T-helper 2 cell treated with Interferon-gamma antibody and Interleukin-4, amounts not matched to agents 5 μg/mL and 100 μg/mL, for 36 hours (primary cell): ENCODE measurements around the gene MYH10.
"Not testable (repeated sequence)": the region's sequence is repeated elsewhere in the genome, so short reads cannot be mapped to it uniquely, and the experiment has no call there.

Experiments used
- DNase-seq: peaks from one replicate; pipeline ENCODE4 v3.0.0; 2021; ENCODE audit warnings: low spot score
- H3K27ac Mint-ChIP-seq: one replicate; pipeline ENCODE4 v1.8.0; 2021; ENCODE audit warnings: mild to moderate bottlenecking, mixed read lengths
- H3K27me3 Mint-ChIP-seq: one replicate; pipeline ENCODE4 v1.8.0; 2021; ENCODE audit warnings: low read depth, mixed read lengths
- H3K36me3 Mint-ChIP-seq: one replicate; pipeline ENCODE4 v1.8.0; 2021; ENCODE audit warnings: low read depth, mixed read lengths
- H3K4me1 Mint-ChIP-seq: one replicate; pipeline ENCODE4 v1.8.0; 2021; ENCODE audit warnings: low read depth, mixed read lengths
- H3K4me3 Mint-ChIP-seq: one replicate; pipeline ENCODE4 v1.8.0; 2022; ENCODE audit warnings: mild to moderate bottlenecking, moderate library complexity, mixed read lengths
- H3K9me3 Mint-ChIP-seq: one replicate; pipeline ENCODE4 v1.8.0; 2021; ENCODE audit warnings: mixed read lengths

MYH10 gene

GRCh38 chr17:8576559-8577294, 53.8 kb downstream of the MYH10 start:
- DNase-seq: no peak
- no peak overlapping the region for H3K27ac Mint-ChIP-seq

GRCh38 chr17:8574687-8575086, 55.8 kb downstream of the MYH10 start:
- DNase-seq: no peak
- Mint-ChIP-seq H3K4me3 (no peak overlapping the region), H3K27me3 (no peaks in the 10 kb centered on the region), H3K4me1 (peaks cover 3% of the 10 kb centered on the region), H3K9me3 (no peaks in the 10 kb centered on the region), H3K27ac (no peak overlapping the region), H3K36me3 (no peaks in the 10 kb centered on the region)

More at GRCh38 chr17:8576559-8577294, 53.8 kb downstream of the MYH10 start:
- Mint-ChIP-seq H3K4me1 (peaks cover 10% of the 10 kb centered on the region), H3K36me3 (no peaks in the 10 kb centered on the region), H3K4me3 (no peak overlapping the region), H3K9me3 (no peaks in the 10 kb centered on the region), H3K27me3 (no peaks in the 10 kb centered on the region)

GRCh38 chr17:8572764-8573163, 57.8 kb downstream of the MYH10 start:
- DNase-seq: no peak
- no peak overlapping the region for H3K27ac Mint-ChIP-seq
- H3K27me3 Mint-ChIP-seq: no peaks in the 10 kb centered on the region
- no peak overlapping the region for H3K4me3 Mint-ChIP-seq
- H3K9me3 Mint-ChIP-seq: no peaks in the 10 kb centered on the region
- no peaks in the 10 kb centered on the region for H3K36me3 Mint-ChIP-seq
- peaks cover under 1% of the 10 kb centered on the region for H3K4me1 Mint-ChIP-seq

- DNase-seq: no peak
Observed at GRCh38 chr17:8563981-8564602, 66.4 kb downstream of the MYH10 start.

GRCh38 chr17:8563024-8563776, 67.3 kb downstream of the MYH10 start:
- Mint-ChIP-seq H3K9me3 (no peaks in the 10 kb centered on the region), H3K36me3 (no peaks in the 10 kb centered on the region), H3K27ac (no peak overlapping the region), H3K4me1 (no peaks in the 10 kb centered on the region), H3K4me3 (no peak overlapping the region), H3K27me3 (no peaks in the 10 kb centered on the region)
- no peak for DNase-seq

More at GRCh38 chr17:8563981-8564602, 66.4 kb downstream of the MYH10 start:
- Mint-ChIP-seq H3K9me3 (no peaks in the 10 kb centered on the region), H3K27me3 (no peaks in the 10 kb centered on the region), H3K36me3 (no peaks in the 10 kb centered on the region), H3K27ac (no peak overlapping the region), H3K4me3 (no peak overlapping the region), H3K4me1 (no peaks in the 10 kb centered on the region)

- no peaks in the 10 kb centered on the region for H3K9me3 Mint-ChIP-seq
- DNase-seq: no peak
- no peaks in the 10 kb centered on the region for H3K36me3 Mint-ChIP-seq
- no peaks in the 10 kb centered on the region for H3K4me1 Mint-ChIP-seq
- H3K4me3 Mint-ChIP-seq: no peak overlapping the region
- H3K27me3 Mint-ChIP-seq: peaks cover 5% of the 10 kb centered on the region
- H3K27ac Mint-ChIP-seq: no peak overlapping the region
Observed at GRCh38 chr17:8558144-8558543, 72.4 kb downstream of the MYH10 start.

GRCh38 chr17:8557176-8557806, 73.2 kb downstream of the MYH10 start:
- Mint-ChIP-seq H3K27me3 (peaks cover 5% of the 10 kb centered on the region), H3K4me1 (no peaks in the 10 kb centered on the region), H3K9me3 (no peaks in the 10 kb centered on the region), H3K36me3 (no peaks in the 10 kb centered on the region), H3K4me3 (no peak overlapping the region), H3K27ac (no peak overlapping the region)
- no peak for DNase-seq

GRCh38 chr17:8556074-8556473, 74.5 kb downstream of the MYH10 start:
- no peaks in the 10 kb centered on the region for H3K4me1 Mint-ChIP-seq
- H3K27ac Mint-ChIP-seq: no peak overlapping the region
- H3K9me3 Mint-ChIP-seq: no peaks in the 10 kb centered on the region
- H3K36me3 Mint-ChIP-seq: no peaks in the 10 kb centered on the region
- DNase-seq: no peak
- H3K27me3 Mint-ChIP-seq: peaks cover 5% of the 10 kb centered on the region
- H3K4me3 Mint-ChIP-seq: no peak overlapping the region

- no peak for DNase-seq
- no peak overlapping the region for H3K27ac Mint-ChIP-seq
- H3K4me3 Mint-ChIP-seq: no peak overlapping the region
- H3K27me3 Mint-ChIP-seq: peaks cover 5% of the 10 kb centered on the region
- H3K9me3 Mint-ChIP-seq: no peaks in the 10 kb centered on the region
- no peaks in the 10 kb centered on the region for H3K36me3 Mint-ChIP-seq
- no peaks in the 10 kb centered on the region for H3K4me1 Mint-ChIP-seq
Observed at GRCh38 chr17:8555062-8555461, 75.5 kb downstream of the MYH10 start.

GRCh38 chr17:8552577-8553320, 77.8 kb downstream of the MYH10 start:
- Mint-ChIP-seq H3K36me3 (no peaks in the 10 kb centered on the region), H3K4me3 (no peak overlapping the region), H3K9me3 (no peaks in the 10 kb centered on the region), H3K4me1 (no peaks in the 10 kb centered on the region), H3K27ac (no peak overlapping the region), H3K27me3 (peaks cover 5% of the 10 kb centered on the region)
- DNase-seq: no peak

- H3K36me3 Mint-ChIP-seq: no peaks in the 10 kb centered on the region
- H3K4me1 Mint-ChIP-seq: no peaks in the 10 kb centered on the region
- DNase-seq: no peak
- H3K27me3 Mint-ChIP-seq: no peaks in the 10 kb centered on the region
- H3K9me3 Mint-ChIP-seq: no peaks in the 10 kb centered on the region
- no peak overlapping the region for H3K4me3 Mint-ChIP-seq
- H3K27ac Mint-ChIP-seq: no peak overlapping the region
Observed at GRCh38 chr17:8542599-8543502, 87.7 kb downstream of the MYH10 start.

GRCh38 chr17:8539976-8540375, 90.5 kb downstream of the MYH10 start:
- H3K4me1 Mint-ChIP-seq, DNase-seq, H3K4me3 Mint-ChIP-seq, H3K9me3 Mint-ChIP-seq, H3K36me3 Mint-ChIP-seq, H3K27me3 Mint-ChIP-seq, H3K27ac Mint-ChIP-seq: not testable (repeated sequence)

GRCh38 chr17:8537734-8538133, 92.8 kb downstream of the MYH10 start:
- no peaks in the 10 kb centered on the region for H3K9me3 Mint-ChIP-seq
- H3K4me1 Mint-ChIP-seq: no peaks in the 10 kb centered on the region
- H3K36me3 Mint-ChIP-seq: no peaks in the 10 kb centered on the region
- H3K27me3 Mint-ChIP-seq: no peaks in the 10 kb centered on the region
- H3K4me3 Mint-ChIP-seq: no peak overlapping the region
- no peak for DNase-seq
- H3K27ac Mint-ChIP-seq: no peak overlapping the region
